ENCODE data around the gene GAB2. TPM values are rescaled to one million over a fixed set of nuclear protein-coding genes. Genes with fewer than 3 reads are reported as not detected.

The GAB2 gene
- total RNA-seq, 1 experiment from 2014 or later = 4.2 TPM

- ChIA-PET POLR2A (no interaction called here), CTCF (interaction anchor here (0.6 to 1.7 kb wide), 3 partner anchors 12 to 422 kb away, joined by 3 to 17 read pairs (median 3); no protein-coding TSS in a partner anchor)
- no peak overlapping the region for H3K27ac Mint-ChIP-seq (ENCODE audit: low read depth, unreplicated experiment)
- intact Hi-C loops (cut with micrococcal nuclease) = no loop called here
- H3K4me3 Mint-ChIP-seq (ENCODE audit: unreplicated experiment) = no peak overlapping the region
- peaks cover 9% of the 10 kb centered on the region for H3K36me3 Mint-ChIP-seq (ENCODE audit: insufficient read depth, unreplicated experiment)
- no peaks in the 10 kb centered on the region for H3K9me3 Mint-ChIP-seq (ENCODE audit: unreplicated experiment)
- H3K27me3 Mint-ChIP-seq (ENCODE audit: insufficient read depth, unreplicated experiment) = no peaks in the 10 kb centered on the region
- DNase-seq (ENCODE audit: unreplicated experiment) = no peak
- TF ChIP-seq CTCF (IDR thresholded peaks at IDR 0.05; ENCODE audit: unreplicated experiment) = no peak
- no TSS peak for BruUV-seq (replicated peaks)
- H3K4me1 Mint-ChIP-seq (ENCODE audit: insufficient read depth, unreplicated experiment) = peaks cover 6% of the 10 kb centered on the region
Observed at GRCh38 chr11:78216021-78216420, 201.6 kb downstream of the GAB2 start.

- CTCF ChIA-PET = no interaction called here
- BruUV-seq (replicated peaks) = no TSS peak
- peaks cover 9% of the 10 kb centered on the region for H3K36me3 Mint-ChIP-seq (ENCODE audit: insufficient read depth, unreplicated experiment)
Observed at GRCh38 chr11:78214331-78215194, 203.1 kb downstream of the GAB2 start.

GRCh38 chr11:78213526-78214330, 203.9 kb downstream of the GAB2 start:
- H3K36me3 Mint-ChIP-seq (ENCODE audit: insufficient read depth, unreplicated experiment) = peaks cover 9% of the 10 kb centered on the region
- no TSS peak for BruUV-seq (replicated peaks)
- no peaks in the 10 kb centered on the region for H3K27me3 Mint-ChIP-seq (ENCODE audit: insufficient read depth, unreplicated experiment)

More at GRCh38 chr11:78214331-78215194, 203.1 kb downstream of the GAB2 start:
- DNase-seq (ENCODE audit: unreplicated experiment) = no peak
- TF ChIP-seq CTCF (IDR thresholded peaks at IDR 0.05; ENCODE audit: unreplicated experiment) = no peak
- no peak overlapping the region for H3K27ac Mint-ChIP-seq (ENCODE audit: low read depth, unreplicated experiment)
- H3K4me1 Mint-ChIP-seq (ENCODE audit: insufficient read depth, unreplicated experiment) = peaks cover 6% of the 10 kb centered on the region
- H3K4me3 Mint-ChIP-seq (ENCODE audit: unreplicated experiment) = no peak overlapping the region
- intact Hi-C loops (cut with micrococcal nuclease) = no loop called here
- H3K9me3 Mint-ChIP-seq (ENCODE audit: unreplicated experiment) = no peaks in the 10 kb centered on the region
- POLR2A ChIA-PET = interaction anchor here (0.7 kb wide), 1 partner anchor 136 kb away, joined by 3 read pairs; no protein-coding TSS in a partner anchor
- no peaks in the 10 kb centered on the region for H3K27me3 Mint-ChIP-seq (ENCODE audit: insufficient read depth, unreplicated experiment)

More at GRCh38 chr11:78213526-78214330, 203.9 kb downstream of the GAB2 start:
- H3K4me3 Mint-ChIP-seq (ENCODE audit: unreplicated experiment) = no peak overlapping the region
- H3K4me1 Mint-ChIP-seq (ENCODE audit: insufficient read depth, unreplicated experiment) = peaks cover 6% of the 10 kb centered on the region
- no peaks in the 10 kb centered on the region for H3K9me3 Mint-ChIP-seq (ENCODE audit: unreplicated experiment)
- intact Hi-C loops (cut with micrococcal nuclease) = no loop called here
- no peak overlapping the region for H3K27ac Mint-ChIP-seq (ENCODE audit: low read depth, unreplicated experiment)
- CTCF ChIA-PET = interaction anchor here (0.6 to 1.0 kb wide), 2 partner anchors 10 to 135 kb away, joined by 3 read pairs; no protein-coding TSS in a partner anchor
- POLR2A ChIA-PET = no interaction called here
- TF ChIP-seq CTCF (IDR thresholded peaks at IDR 0.05; ENCODE audit: unreplicated experiment) = no peak
- no peak for DNase-seq (ENCODE audit: unreplicated experiment)
